Measurements from ENCODE around the gene SLC25A1. TPM values are rescaled to one million over a fixed set of nuclear protein-coding genes. Genes with fewer than 3 reads are reported as not detected.

Gene SLC25A1
- total RNA-seq, 1 experiment from 2014 or later, result 162 TPM

GRCh38 chr22:19168088-19168890 lies 10.2 kb downstream of the SLC25A1 start:
- in situ Hi-C loops (cut with HindIII; ENCODE audit: low pct_unique_long_range_greater_than_20kb, low sequenced_read_pairs) (no loop called here), intact Hi-C loops (cut with micrococcal nuclease; ENCODE audit: unreplicated experiment) (no loop called here)
- Histone ChIP-seq H3K27me3 (ENCODE audit: control insufficient read depth, insufficient read depth, low read length) (no peaks in the 10 kb centered on the region; the same call in 1 of the 2 replicates), H3K9me3 (ENCODE audit: control insufficient read depth, insufficient read depth, low read depth, low read length) (no peaks in the 10 kb centered on the region), H3K4me3 (ENCODE audit: low read depth in 2 of 2, low read length in 2 of 2) (no peak overlapping the region), H3K27ac (ENCODE audit: low read length) (no peak overlapping the region), H3K36me3 (ENCODE audit: control insufficient read depth, insufficient read depth, low read length) (no peaks in the 10 kb centered on the region), H3K4me1 (ENCODE audit: control insufficient read depth, insufficient read depth, low read length) (peaks cover 10% of the 10 kb centered on the region; the same call in 1 of the 2 replicates)
- BruUV-seq (replicated peaks), result no TSS peak
- ChIA-PET POLR2A (no interaction called here), CTCF (no interaction called here)
- ATAC-seq (no peak), DNase-seq (ENCODE audit: low read depth, low spot score) (no peak)
- TF ChIP-seq CTCF (IDR thresholded peaks at IDR 0.05), result no peak; the same call in 1 of the 2 replicates
- TF ChIP-seq POLR2AphosphoS5 (IDR thresholded peaks at IDR 0.05; ENCODE audit: low read depth, low read length), result no peak
- no peak for TF ChIP-seq SIN3A (IDR thresholded peaks at IDR 0.05; ENCODE audit: borderline replicate concordance, insufficient read depth, low read depth, low read length)
- no peak for TF ChIP-seq REST (IDR thresholded peaks at IDR 0.05; ENCODE audit: insufficient read depth in 1 of 2, low read depth in 2 of 2, low read length in 1 of 2)
- TF ChIP-seq TCF7L2 (IDR thresholded peaks at IDR 0.05; ENCODE audit: low read depth, low read length), result no peak

GRCh38 chr22:19167106-19167869 lies 11.2 kb downstream of the SLC25A1 start:
- TF ChIP-seq REST (IDR thresholded peaks at IDR 0.05; ENCODE audit: insufficient read depth in 1 of 2, low read depth in 2 of 2, low read length in 1 of 2), result no peak
- no peak for TF ChIP-seq CTCF (IDR thresholded peaks at IDR 0.05)
- no peak for TF ChIP-seq POLR2AphosphoS5 (IDR thresholded peaks at IDR 0.05; ENCODE audit: low read depth, low read length)
- TF ChIP-seq SIN3A (IDR thresholded peaks at IDR 0.05; ENCODE audit: borderline replicate concordance, insufficient read depth, low read depth, low read length), result no peak
- TF ChIP-seq TCF7L2 (IDR thresholded peaks at IDR 0.05; ENCODE audit: low read depth, low read length), result no peak
- DNase-seq (ENCODE audit: low read depth, low spot score) (no peak), ATAC-seq (no peak)
- BruUV-seq (replicated peaks), result no TSS peak
- no peaks in the 10 kb centered on the region; the same call in 1 of the 2 replicates for H3K27me3 ChIP-seq (ENCODE audit: control insufficient read depth, insufficient read depth, low read length)
- no peak overlapping the region for H3K4me3 ChIP-seq (ENCODE audit: low read depth in 2 of 2, low read length in 2 of 2)
- CTCF ChIA-PET, result no interaction called here
- H3K36me3 ChIP-seq (ENCODE audit: control insufficient read depth, insufficient read depth, low read length), result no peaks in the 10 kb centered on the region
- intact Hi-C loops (cut with micrococcal nuclease; ENCODE audit: unreplicated experiment) (no loop called here), in situ Hi-C loops (cut with HindIII; ENCODE audit: low pct_unique_long_range_greater_than_20kb, low sequenced_read_pairs) (no loop called here)
- POLR2A ChIA-PET, result no interaction called here
- no peak overlapping the region for H3K27ac ChIP-seq (ENCODE audit: low read length)
- 0 out of 2 replicates have a peak, but pooled peaks cover 3% of the 10 kb centered on the region for H3K4me1 ChIP-seq (ENCODE audit: control insufficient read depth, insufficient read depth, low read length)
- no peaks in the 10 kb centered on the region for H3K9me3 ChIP-seq (ENCODE audit: control insufficient read depth, insufficient read depth, low read depth, low read length)

All from Panc1 (cell line).